NT2/D1 (cell line): ENCODE measurements around the gene CLIP2.

Experiments
- SUZ12 ChIP-seq: IDR thresholded peaks from 2 replicates; pipeline ENCODE4 v1.6.1; 2011; ENCODE audit not compliant: insufficient read length, insufficient read depth; ENCODE audit errors: extremely low read depth
- YY1 ChIP-seq: IDR thresholded peaks from 2 replicates; pipeline ENCODE4 v1.6.1; 2011; ENCODE audit not compliant: insufficient read length, insufficient read depth

DNA sequence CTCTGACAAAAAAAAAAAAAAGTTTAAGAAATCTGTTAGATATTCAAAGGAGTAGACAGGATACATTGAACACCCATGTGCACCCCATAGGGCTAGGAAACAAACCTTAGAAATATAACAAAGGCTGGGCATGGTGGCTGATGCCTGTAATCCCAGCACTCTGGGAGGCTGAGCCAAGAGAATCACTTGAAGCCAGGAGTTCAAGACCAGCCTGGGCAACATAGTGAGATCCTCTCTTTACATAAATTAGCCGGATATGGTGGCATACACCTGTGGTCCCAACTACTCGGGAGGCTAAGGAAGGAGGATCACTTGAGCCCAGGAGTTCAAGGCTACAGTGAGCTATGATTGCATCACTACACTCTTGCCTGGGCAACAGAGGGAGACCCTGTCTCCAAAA, 15.3 kb downstream of the CLIP2 start:
- TF ChIP-seq YY1 (no peak), SUZ12 (no peak)
